Measurements from ENCODE around the gene CGB3.

Gene CGB3

GRCh38 chr19:49017041-49017665, 7.0 kb downstream of the CGB3 start, which contains the start of gene LHB:
Gene LHB, minus strand, starts transcription at chr19:49017091. Its CDS starts 10 bp downstream, at chr19:49017081.
- in situ Hi-C loops (cut with MboI; ENCODE audit: low sequenced_read_pairs) = no loop called here

- in situ Hi-C loops (cut with MboI; ENCODE audit: low sequenced_read_pairs) = no loop called here
Observed at GRCh38 chr19:49016067-49016839, 7.9 kb downstream of the CGB3 start.

GRCh38 chr19:49014870-49015255, 9.3 kb downstream of the CGB3 start:
- in situ Hi-C loops (cut with MboI; ENCODE audit: low sequenced_read_pairs) = no loop called here

DNA sequence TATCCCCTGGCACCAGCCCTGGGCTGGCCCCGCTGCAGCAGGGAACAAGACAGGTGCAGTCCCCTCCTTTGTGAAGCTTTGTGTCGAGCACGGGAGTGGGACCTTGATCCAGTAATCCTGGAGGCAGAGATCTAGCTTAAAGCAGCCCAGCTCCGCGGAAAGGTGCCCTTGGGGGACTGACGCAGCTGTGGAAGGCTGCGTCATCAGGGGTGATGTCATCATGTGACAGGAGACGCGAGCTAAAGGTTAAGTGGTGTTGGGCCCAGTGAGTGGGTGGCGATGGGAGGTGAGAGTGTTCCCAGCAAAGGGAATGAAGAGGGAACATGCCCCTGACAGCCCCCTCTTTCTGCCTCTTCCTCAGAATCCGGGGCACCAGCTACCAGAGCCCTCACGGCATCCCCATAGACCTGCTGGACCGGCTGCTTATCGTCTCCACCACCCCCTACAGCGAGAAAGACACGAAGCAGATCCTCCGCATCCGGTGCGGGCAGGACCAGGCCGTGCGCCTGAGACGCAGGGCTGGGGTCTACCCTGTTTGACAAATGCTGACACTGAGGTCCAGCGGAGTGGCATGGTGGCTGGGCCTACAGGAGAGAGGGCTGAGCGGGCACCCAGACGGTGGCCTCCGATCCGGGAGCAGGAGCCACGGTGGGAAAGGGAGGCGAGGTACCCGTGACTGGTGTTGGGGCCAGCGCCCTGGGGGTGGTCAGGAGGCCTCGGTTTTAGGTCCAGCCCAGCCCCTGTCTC, 9.8 kb downstream of the CGB3 start:
- in situ Hi-C loops (cut with MboI; ENCODE audit: low sequenced_read_pairs) = no loop called here

DNA sequence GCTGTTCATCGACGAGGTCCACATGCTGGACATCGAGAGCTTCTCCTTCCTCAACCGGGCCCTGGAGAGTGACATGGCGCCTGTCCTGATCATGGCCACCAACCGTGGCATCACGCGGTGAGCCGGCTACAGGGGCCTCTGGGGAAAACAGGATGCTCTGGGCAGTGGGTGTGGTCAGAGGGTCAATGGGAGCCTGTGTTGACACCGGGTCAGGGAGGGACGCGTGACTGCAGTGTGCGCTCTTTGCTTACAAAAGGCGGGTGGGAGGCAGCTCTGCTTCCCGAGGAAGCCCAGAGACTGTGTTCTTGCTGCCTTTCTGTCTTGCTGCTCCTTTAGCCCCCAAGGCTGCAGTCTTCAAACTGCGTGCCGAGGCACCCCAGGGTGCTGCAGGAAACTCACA, 12.9 kb downstream of the CGB3 start:
- in situ Hi-C loops (cut with MboI; ENCODE audit: low sequenced_read_pairs) = no loop called here

DNA sequence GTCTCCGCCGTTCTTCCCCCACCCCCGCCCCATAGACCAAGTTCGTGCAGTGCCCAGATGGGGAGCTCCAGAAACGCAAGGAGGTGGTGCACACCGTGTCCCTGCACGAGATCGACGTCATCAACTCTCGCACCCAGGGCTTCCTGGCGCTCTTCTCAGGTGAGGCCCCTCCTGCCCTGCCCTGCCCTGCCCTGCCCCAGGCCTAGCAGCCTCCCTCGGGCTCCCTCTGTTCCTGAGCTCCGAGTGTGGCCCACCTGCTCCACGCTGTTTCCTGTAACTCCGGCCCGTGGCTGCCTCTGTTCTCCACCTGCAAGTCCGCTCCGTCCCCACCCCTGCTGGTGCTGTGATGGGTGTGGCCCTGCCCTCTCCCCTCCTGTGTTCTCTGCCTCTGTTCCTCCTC, 13.7 kb downstream of the CGB3 start:
- in situ Hi-C loops (cut with MboI; ENCODE audit: low sequenced_read_pairs) = no loop called here

GRCh38 chr19:49009828-49010227, 14.3 kb downstream of the CGB3 start:
- in situ Hi-C loops (cut with MboI; ENCODE audit: low sequenced_read_pairs) = no loop called here

DNA sequence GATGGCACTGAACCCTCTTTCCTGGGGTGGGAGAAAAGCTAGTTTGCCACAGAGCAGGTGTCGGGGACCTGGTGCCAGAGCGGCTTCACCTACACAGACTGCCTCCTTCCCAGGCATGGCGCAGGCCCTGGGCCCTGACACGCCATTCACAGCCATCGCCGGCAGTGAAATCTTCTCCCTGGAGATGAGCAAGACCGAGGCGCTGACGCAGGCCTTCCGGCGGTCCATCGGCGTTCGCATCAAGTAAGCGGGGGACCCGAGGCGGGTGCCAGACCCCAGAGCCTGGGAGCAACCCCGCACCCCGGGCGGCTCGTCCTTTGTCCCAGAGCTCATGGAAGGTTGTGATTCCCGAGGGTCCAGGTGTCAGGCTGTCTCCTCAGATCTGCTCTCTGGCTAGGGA, 17.2 kb downstream of the CGB3 start:
- in situ Hi-C loops (cut with MboI; ENCODE audit: low sequenced_read_pairs) = no loop called here

DNA sequence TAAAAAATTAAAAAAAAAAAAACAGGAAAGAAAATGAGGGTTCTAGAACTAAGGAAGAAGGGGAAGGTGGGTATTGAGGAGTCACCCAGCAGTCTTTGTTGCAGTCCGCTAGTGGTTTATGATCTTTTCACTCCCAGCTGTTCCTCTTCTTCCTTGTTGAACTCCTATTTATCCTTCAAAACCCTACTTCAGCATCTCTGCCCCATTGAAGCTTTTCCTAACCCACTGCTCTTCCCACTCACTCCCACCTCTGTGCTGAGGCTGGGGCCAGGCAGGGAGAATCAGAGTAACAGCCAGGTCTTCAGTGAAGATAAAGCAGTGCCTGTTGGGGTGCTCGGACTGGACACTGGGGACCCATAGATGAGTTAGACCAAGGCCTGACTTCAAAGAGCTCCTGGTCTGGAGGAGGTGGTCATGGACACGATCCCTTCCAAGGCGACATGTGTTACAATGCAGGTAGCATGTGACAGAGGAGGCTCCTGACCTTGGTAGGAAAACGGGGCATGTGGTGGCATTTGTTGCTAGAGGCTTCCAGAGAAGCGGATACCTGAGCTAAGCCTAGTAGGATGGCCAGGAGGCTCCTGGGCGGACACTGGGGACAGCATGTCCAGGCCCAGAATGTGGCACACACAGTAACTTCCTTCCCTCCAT, 19.0 kb downstream of the CGB3 start:
- in situ Hi-C loops (cut with MboI; ENCODE audit: low sequenced_read_pairs) = no loop called here

DNA sequence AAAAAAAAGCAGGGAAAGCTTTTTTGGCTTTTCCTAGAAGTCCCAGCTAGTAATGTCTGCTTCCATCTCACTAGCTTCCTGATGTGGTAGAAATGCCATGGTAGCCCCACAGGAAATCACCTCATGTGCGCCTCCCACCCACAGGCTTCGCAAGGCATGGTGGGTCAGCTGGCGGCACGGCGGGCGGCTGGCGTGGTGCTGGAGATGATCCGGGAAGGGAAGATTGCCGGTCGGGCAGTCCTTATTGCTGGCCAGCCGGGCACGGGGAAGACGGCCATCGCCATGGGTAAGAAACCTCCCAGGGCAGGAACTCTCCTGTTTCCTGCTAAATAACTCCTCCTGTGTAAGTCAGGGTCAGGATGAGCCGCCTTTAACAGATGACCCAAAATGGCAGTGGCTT, 20.0 kb downstream of the CGB3 start:
- in situ Hi-C loops (cut with MboI; ENCODE audit: low sequenced_read_pairs) = no loop called here

GRCh38 chr19:48999481-49000325, 24.4 kb downstream of the CGB3 start:
- in situ Hi-C loops (cut with MboI; ENCODE audit: low sequenced_read_pairs) = no loop called here

DNA sequence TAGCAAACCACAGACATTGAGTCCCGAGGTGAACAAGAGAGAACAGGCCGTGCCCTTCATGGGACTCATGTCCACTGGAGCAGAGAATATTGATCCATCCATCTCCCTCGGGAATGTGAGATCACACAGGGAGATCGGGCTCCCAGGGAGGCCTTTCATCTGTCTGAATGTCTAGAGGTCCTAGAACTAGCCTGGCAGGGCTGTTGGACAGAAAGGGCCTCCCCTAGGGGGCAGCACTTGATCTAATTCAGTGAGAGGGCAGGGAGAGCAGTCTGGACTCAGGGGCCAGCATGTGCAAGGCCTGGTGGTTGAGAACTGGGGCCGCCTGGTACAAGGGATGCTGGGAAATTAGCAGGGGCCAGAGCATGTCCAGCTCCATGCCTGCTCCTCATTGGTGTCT, 26.2 kb downstream of the CGB3 start:
- in situ Hi-C loops (cut with MboI; ENCODE audit: low sequenced_read_pairs) = no loop called here

- in situ Hi-C loops (cut with MboI; ENCODE audit: low sequenced_read_pairs) = no loop called here
Observed at GRCh38 chr19:48994035-48994386, 30.1 kb downstream of the CGB3 start.

DNA sequence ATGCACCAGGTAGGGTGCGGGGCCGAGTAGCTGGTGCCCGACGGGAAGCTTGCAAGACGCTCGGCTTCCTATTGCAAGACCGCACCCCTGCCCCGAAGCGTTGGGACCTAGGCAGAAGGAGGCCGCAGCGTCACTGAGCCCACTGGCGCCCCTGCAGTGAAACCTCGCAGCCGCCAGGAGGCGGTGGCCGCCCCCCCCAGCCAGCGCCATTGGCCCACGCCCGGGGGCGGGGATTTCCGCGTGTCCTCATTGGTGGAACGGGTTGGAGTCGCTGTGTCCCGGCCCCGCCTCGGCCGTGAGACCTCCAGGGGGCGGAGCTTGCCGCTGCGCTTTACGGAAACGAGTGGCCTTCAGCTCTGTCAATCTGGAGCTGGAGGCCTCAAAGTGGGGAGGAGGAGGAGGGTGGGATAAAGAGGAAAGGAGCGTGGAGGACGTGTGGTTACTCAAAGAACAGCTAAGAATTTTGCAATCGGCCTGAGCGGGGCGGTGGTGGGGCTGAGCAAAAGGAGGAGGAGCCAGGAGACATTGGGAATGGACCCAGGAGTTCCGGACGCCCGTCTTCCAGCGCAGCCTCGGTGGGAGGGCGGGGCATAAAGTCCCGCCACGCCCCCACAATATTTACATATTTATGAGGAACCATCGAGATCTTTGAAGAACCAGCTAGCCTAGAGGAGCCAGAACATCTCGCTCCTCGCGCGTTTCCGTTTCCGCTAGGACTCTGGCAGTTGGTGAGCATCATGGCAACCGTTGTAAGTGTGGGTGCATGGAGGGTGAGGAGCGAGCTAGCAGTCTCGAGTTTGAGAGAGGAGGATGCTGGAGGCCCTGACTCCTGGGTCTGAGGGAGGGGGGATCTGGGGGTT, 30.7 kb downstream of the CGB3 start, which contains the start of the genes GYS1 and RUVBL2:
GYS1 (minus strand) TSS at position 135 of the 860 bp plus-strand sequence. CDS start 197 bp downstream, outside the sequence.
RUVBL2 (plus strand) TSS at position 713 of the 860 bp plus-strand sequence; CDS start at position 738, 25 bp downstream.
- in situ Hi-C loops (cut with MboI; ENCODE audit: low sequenced_read_pairs) = no loop called here

GRCh38 chr19:48992581-48993174, 31.5 kb downstream of the CGB3 start:
- in situ Hi-C loops (cut with MboI; ENCODE audit: low sequenced_read_pairs) = no loop called here

DNA sequence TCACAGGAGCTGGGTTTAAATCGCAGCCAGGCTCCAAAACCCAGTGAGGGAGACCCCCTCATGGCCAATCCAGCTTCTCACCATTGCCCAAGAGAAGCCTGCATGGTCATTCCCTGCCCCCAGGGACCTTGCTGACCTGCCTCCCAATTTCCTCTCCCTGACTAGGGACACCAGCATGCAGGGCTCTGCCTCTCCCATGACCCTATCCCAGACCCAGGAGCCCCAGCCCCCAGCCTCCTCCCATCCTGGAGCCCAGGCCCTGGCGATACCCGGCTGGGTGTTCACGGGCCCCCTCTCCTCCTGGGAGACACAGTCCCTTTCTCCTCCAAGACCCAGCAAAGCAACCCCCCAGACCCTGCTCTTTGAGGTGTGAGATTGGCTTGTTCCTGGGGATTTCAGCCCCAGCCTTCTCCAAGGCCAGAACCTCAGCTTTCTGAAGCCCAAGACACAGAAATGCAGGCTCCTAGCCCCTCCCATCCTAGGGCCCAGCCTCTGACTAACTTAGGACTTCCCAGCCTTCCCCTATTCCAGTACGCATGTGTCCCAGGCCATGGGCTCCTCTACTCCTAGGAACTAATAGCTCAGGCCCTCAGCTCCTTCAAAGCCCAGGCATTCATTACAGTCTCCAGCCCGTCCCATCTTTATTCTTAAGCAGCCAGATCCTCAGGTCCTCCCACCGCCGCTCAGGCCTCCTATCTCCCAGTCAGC, 32.1 kb downstream of the CGB3 start:
- in situ Hi-C loops (cut with MboI; ENCODE audit: low sequenced_read_pairs) = no loop called here

DNA sequence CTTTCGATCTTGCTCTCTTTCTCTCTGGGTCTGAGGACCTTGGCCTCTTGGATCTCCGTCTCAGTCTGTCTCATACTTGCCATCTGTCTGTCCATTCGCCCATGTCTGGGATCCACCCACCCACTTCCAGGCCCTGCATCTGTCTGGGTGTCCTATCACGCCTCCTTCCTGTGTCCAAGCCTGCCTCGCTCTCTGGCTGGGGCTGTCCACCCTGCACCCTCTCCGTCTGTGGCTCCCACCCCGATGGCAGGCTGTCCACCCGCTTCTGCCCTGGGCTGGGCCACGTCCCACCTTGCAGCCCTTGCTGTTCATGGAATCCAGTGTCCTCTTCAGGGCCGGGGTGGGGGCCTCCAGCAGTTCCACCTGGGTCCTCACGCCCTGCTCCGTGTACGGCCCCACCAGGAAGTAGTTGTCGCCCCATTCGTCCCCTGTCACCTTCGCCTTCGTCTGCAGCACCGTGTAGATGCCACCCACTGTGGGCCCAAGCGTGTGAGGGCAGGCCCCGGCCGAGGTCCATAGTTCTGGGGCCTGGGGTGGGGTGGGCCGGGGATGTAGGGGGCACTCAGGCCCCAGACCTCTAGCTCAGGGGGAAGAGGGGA, 33.0 kb downstream of the CGB3 start:
- in situ Hi-C loops (cut with MboI; ENCODE audit: low sequenced_read_pairs) = no loop called here

DNA sequence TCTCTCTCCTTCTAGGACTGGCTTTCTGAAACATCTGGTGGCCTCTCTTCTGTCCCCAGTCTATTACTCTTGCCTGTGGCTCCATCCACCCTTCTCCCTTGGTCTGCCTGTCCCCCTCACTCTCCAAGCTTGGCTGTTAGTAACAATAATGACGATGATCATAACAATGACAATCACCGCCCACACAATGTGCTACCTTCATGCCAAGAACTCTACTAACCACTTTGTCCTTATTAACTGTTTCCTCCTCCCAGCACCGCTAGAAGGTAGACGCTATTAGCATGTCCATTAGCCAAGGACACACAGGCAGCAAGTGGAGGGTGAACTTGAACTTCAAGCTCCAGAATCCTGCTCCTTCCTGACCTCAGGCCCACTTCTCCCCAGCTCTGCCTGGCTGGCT, 33.7 kb downstream of the CGB3 start:
- in situ Hi-C loops (cut with MboI; ENCODE audit: low sequenced_read_pairs) = no loop called here
